Stimulated activated CD4-positive, alpha-beta T cell treated with anti-CD3 and anti-CD28 coated beads, Interleukin-12 subunit alpha, Interleukin-12 subunit beta, amount 100 ng/mL, for 48 hours (primary cell): ENCODE results near the gene CIC.
A peak's percentile ranks its signal among the peaks of the same experiment; 100 is the strongest.
"Not testable (repeated sequence)": the region's sequence is repeated elsewhere in the genome, so short reads cannot be mapped to it uniquely, and the experiment has no call there.

ENCODE experiments used
- DNase-seq, 3 donors: peaks; one replicate each; pipeline ENCODE4 v3.0.0-alpha.2; 2020; ENCODE audit warnings: low read depth in 2 of 3, low spot score in 1 of 3

The CIC gene

GRCh38 chr19:42254089-42254849 lies 14.8 kb upstream of the CIC start:
- DNase-seq, result peak in 2 of 3 donors; percentile 65 to 67

DNA sequence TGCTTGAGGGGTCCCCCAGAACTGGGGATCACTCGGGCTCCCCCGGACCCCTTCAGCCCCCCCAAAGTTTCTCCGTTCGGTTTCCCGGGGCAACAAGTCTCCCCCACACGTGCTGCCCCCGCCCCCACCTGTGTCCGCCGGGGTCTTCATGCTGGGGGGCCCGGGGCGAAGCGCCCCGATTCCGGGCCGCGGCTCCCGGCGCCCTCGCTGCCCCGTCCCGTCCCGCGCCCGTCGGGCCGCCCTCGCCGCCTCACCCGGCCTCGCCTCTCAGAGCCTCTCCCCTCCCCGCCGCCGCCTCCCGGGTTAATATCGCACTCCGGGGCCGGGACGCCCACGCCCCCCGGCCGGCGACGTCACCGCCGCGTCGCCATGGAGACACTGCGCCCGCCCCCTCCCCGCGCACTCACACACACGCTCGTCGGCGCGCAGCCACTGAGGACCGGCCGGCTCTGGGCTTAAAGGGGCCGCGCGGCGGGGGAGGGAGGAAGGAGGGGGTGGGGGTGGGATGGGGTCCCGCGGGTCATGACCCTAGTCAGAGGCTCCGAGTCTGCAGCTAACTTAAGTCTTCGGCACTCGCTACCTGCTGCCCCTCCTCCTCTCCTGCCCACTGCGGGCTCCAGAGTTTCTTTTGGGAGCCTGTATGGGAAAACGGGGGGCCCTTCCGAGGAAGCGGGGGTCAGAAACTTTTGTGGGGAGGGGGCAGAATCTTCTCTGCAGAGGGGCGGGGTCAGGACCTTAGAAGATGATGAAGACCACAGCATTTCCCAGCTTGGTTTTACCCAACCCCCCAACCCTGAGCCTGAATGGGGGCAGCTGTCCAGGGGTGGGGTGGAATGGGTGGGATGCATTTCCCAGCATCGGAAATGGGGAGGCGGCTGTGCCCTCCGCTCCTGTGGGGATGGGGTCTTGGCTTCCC lies 13.9 kb upstream of the CIC start, which contains the start of gene ERF:
Gene ERF, minus strand, starts transcription at position 279 of the 916 bp plus-strand sequence. Its CDS starts 129 bp downstream, at position 150.
- DNase-seq, result peak; percentile 88 to 91 (median 91)

GRCh38 chr19:42255766-42256745 lies 13.0 kb upstream of the CIC start:
- DNase-seq, result no peak

GRCh38 chr19:42257842-42258241 lies 11.2 kb upstream of the CIC start:
- not testable (repeated sequence) for DNase-seq

- DNase-seq, result no peak
Observed at GRCh38 chr19:42261763-42262162, 7.3 kb upstream of the CIC start.

- DNase-seq, result not testable (repeated sequence)
Observed at GRCh38 chr19:42266105-42266504, 2.9 kb upstream of the CIC start.

GRCh38 chr19:42266928-42267603 lies 2.0 kb upstream of the CIC start:
- DNase-seq, result not testable (repeated sequence)

GRCh38 chr19:42267644-42268141 lies 1.4 kb upstream of the CIC start:
- no peak for DNase-seq

DNA sequence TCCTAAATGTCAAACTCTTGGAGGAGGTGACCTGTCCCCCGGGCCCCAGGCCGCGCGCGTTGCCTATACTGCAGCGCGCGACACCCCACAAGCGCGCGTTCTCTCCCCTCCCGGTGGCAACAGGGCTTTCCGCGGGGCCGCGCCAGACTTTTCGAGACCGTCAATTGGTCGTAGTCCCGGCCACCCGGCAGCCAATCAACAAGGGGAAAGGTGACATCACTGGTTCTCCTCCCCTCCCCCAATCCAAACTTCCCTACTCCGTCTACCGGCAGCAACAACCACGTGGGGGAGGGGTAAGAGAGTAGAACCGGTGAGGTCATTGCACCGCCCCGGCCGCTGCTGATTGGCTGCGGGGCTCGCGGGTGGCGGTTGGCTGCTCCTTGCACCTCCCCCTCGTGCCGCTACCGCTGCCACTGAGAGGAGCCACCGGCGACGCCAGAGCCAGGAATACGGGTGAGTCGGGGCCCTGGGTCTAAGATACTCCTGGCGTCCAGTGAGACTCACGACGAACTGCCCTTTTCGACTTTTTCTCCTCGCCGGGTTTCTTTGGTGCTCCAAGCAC lies 829 bp upstream of the CIC start:
- peak; percentile 97 to 99 (median 98) for DNase-seq

DNA sequence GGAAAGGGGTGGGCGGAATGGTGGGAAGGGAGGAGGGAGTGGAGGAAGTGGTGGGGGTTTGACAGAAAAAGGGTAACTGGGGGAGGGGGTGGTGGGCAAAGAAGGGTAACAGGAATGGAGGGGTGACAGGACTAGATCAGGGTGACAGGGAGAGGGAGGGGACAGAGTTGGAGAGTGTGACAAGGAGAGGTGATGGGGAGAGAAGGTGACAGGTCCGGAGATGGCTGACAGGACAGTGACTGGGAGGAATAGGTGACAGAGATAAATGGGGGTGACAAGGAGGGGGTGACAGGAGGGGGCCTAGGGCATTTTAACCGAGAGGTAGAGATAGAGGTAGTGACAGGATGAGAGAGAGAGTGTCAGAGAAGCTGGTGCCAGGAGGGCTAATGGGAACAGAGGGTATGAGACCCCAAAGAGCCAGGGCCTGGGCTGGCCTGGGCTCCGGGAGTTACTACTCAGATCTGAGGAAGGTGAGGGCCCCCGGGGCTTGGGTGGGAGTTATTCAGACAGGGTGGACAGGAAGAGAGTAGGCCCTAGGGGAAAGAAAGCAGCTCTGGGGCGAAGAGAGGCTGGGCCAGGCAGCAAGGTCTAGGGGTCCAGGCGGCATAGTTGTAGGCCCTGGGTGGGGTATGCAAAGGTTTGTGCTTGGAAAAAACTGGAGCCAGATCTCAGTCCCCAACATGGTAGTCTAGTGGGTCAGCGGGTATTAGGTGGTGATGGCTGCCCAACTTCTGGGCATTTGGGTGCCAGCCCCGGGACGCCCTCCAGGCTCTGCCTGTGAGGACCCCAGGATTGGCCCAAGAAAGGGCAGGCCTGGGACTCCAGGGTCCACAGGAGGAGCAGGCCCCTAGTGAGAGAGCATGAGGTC lies 660 bp downstream of the CIC start:
- no peak for DNase-seq

- peak in 2 of 3 donors; percentile 57 to 61 for DNase-seq
Observed at GRCh38 chr19:42270346-42271044, 1.4 kb downstream of the CIC start.

- DNase-seq, result no peak
Observed at GRCh38 chr19:42271045-42271419, 2.0 kb downstream of the CIC start.

DNA sequence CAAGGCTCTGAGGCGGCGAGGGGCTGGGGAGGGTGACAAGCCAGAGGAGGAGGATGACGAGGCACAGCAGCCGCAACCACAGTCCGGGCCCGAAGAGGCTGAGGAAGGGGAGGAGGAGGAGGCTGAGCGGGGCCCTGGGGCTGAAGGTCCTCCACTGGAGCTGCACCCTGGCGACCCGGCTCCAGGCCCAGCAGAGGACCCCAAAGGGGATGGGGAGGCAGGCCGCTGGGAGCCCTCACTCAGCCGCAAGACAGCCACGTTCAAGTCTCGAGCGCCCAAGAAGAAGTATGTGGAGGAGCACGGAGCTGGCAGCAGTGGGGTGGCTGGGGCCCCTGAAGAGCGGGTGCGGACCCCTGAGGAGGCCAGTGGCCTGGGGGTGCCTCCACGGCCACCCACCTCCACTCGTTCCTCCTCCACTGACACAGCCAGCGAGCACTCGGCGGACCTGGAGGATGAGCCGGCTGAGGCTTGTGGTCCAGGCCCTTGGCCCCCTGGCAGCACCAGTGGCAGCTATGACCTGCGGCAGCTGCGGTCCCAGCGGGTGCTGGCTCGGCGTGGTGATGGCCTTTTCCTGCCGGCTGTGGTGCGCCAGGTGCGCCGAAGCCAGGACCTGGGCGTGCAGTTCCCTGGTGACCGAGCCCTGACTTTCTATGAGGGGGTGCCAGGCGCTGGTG lies 2.9 kb downstream of the CIC start:
- DNase-seq, result no peak

DNA sequence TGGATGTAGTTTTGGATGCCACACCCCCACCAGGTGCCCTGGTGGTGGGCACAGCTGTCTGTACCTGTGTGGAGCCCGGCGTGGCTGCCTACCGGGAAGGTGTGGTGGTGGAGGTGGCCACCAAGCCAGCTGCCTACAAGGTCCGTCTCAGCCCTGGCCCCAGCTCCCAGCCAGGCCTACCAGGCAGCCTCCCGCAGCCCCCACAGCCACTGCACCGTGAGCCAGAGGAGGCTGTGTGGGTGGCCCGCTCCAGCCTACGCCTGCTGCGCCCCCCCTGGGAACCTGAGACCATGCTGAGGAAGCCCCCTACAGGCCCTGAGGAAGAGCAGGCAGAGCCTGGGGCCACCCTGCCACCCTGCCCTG lies 3.5 kb downstream of the CIC start:
- DNase-seq, result no peak

- no peak for DNase-seq
Observed at GRCh38 chr19:42272989-42273406, 3.9 kb downstream of the CIC start.

GRCh38 chr19:42273407-42274064 lies 4.5 kb downstream of the CIC start:
- DNase-seq, result no peak

- no peak for DNase-seq
Observed at GRCh38 chr19:42274065-42274682, 5.1 kb downstream of the CIC start.
